Mammary epithelial cell (primary cell): Measurements from ENCODE around the gene ARRDC1.

Experiments used
- EZH2 ChIP-seq: IDR thresholded peaks from 2 replicates; pipeline ENCODE4 v1.6.1; 2012; ENCODE audit warnings: low read length, inconsistent platforms, borderline replicate concordance
- TF ChIP-seq, protein P1 (sequence below), 2 donors: IDR thresholded peaks in 1 of 2; conservative IDR thresholded peaks in 1 of 2; 2 replicates each; pipeline ENCODE4 v1.5.1; 2011 to 2012; ENCODE audit warnings: inconsistent platforms in 2 of 2, low read length in 2 of 2, mild to moderate bottlenecking in 2 of 2, control low read depth in 1 of 2, low read depth in 1 of 2; ENCODE audit not compliant: insufficient read depth in 1 of 2; ENCODE audit errors: extremely low read depth in 1 of 2

DNA sequence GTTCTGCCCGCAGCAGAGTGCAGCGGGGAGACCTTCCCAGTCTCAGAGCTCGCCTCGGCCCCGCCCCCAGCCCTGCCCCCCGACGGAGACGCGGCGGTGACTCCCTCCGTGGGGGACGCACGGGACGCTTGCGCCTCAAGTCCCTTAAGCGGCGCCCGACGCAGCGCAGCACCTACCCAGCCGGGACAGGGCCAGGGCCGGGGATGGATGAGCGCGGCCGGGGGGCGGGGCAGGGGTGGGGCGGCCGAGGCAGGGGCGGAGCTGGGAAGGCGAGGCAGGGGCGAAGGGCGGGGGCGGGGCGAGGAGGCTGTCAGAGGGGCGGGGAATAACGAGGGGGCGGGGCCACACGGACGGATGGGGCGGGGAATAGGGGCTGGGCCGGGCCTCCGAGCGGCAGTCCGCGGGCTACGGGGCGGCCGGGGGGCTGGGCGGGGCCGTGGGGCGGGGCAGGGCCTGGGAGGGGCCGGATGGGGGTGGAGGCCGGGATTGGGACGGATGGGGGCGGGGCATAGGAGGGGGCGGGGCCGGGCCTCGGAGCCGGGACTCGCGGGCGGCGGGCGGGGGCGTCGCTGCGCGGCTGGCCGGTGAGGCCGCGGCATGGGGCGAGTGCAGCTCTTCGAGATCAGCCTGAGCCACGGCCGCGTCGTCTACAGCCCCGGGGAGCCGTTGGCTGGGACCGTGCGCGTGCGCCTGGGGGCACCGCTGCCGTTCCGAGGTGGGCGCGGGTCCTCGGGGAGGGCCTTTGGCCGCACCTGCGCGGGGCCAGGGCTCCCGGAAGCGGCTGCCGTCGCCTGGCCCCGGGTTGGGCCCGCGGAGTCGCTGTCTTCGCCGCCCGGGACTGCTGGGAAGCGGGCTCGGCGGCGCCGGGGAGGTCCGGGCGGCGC, at the start of gene ARRDC1:
- TF ChIP-seq, protein P1, sequence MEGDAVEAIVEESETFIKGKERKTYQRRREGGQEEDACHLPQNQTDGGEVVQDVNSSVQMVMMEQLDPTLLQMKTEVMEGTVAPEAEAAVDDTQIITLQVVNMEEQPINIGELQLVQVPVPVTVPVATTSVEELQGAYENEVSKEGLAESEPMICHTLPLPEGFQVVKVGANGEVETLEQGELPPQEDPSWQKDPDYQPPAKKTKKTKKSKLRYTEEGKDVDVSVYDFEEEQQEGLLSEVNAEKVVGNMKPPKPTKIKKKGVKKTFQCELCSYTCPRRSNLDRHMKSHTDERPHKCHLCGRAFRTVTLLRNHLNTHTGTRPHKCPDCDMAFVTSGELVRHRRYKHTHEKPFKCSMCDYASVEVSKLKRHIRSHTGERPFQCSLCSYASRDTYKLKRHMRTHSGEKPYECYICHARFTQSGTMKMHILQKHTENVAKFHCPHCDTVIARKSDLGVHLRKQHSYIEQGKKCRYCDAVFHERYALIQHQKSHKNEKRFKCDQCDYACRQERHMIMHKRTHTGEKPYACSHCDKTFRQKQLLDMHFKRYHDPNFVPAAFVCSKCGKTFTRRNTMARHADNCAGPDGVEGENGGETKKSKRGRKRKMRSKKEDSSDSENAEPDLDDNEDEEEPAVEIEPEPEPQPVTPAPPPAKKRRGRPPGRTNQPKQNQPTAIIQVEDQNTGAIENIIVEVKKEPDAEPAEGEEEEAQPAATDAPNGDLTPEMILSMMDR (conservative IDR thresholded peaks at IDR 0.05 in 1 of 2, IDR thresholded peaks at IDR 0.05 in 1 of 2; ENCODE audit: extremely low read depth in 1 of 2, insufficient read depth in 1 of 2, low read depth in 1 of 2, low read length in 2 of 2) = no peak
- no peak for TF ChIP-seq EZH2
